C4-2B (cell line): ENCODE measurements around the gene AGL.

Source experiments
- CTCF ChIP-seq: fragments of 450-650 bp; conservative IDR thresholded peaks from 2 replicates; pipeline ENCODE4 v1.5.1; 2017; ENCODE audit warnings: mild to moderate bottlenecking
- ZFX ChIP-seq: fragments of 450-650 bp; IDR thresholded peaks from 2 replicates; pipeline ENCODE4 v1.6.1; 2017

GRCh38 chr1:99825098-99825497 lies 25.1 kb upstream of the AGL start:
- TF ChIP-seq CTCF, result no peak
- no peak for TF ChIP-seq ZFX
